Measurements from ENCODE around the gene PKP3. TPM values are rescaled to one million over a fixed set of nuclear protein-coding genes. Genes with fewer than 3 reads are reported as not detected.

The PKP3 gene
- total and polyA plus RNA-seq, 8 donors = 11.0 to 48.6 (median 13.9) TPM

GRCh38 chr11:365831-366230, 28.2 kb upstream of the PKP3 start:
- intact Hi-C loops (cut with DNase I) = no loop called here

GRCh38 chr11:367956-368413, 26.0 kb upstream of the PKP3 start:
- H3K27ac ChIP-seq = no peak overlapping the region
- no peak for ATAC-seq
- intact Hi-C loops (cut with DNase I) = no loop called here
- H3K4me1 ChIP-seq = peaks cover 0 to 6% of the 10 kb centered on the region in 2 donors
- H3K9me3 ChIP-seq = no peaks in the 10 kb centered on the region
- no peak overlapping the region for H3K4me3 ChIP-seq
- H3K27me3 ChIP-seq = peaks cover 22 to 76% of the 10 kb centered on the region in 2 donors
- TF ChIP-seq CTCF (IDR thresholded peaks at IDR 0.05) = no peak
- H3K36me3 ChIP-seq = no peaks in the 10 kb centered on the region
- DNase-seq = no peak

More at GRCh38 chr11:365831-366230, 28.2 kb upstream of the PKP3 start:
- H3K36me3 ChIP-seq = no peaks in the 10 kb centered on the region
- peaks cover 22 to 62% of the 10 kb centered on the region in 2 donors for H3K27me3 ChIP-seq
- no peak overlapping the region for H3K4me3 ChIP-seq
- peaks cover 0 to 6% of the 10 kb centered on the region in 2 donors for H3K4me1 ChIP-seq
- ATAC-seq (no peak), DNase-seq (no peak)
- no peak overlapping the region for H3K27ac ChIP-seq
- peaks cover 0 to 7% of the 10 kb centered on the region in 2 donors for H3K9me3 ChIP-seq
- TF ChIP-seq CTCF (IDR thresholded peaks at IDR 0.05) = no peak

- DNase-seq (peak in 1 of 4 donors; percentile 33), ATAC-seq (peak; percentile 12)
- TF ChIP-seq CTCF (IDR thresholded peaks at IDR 0.05) = no peak
- no peaks in the 10 kb centered on the region for H3K9me3 ChIP-seq
- H3K4me3 ChIP-seq = no peak overlapping the region
- intact Hi-C loops (cut with DNase I) = no loop called here
- H3K27ac ChIP-seq = no peak overlapping the region
- H3K36me3 ChIP-seq = no peaks in the 10 kb centered on the region
- H3K27me3 ChIP-seq = peaks cover 22 to 76% of the 10 kb centered on the region in 2 donors
- H3K4me1 ChIP-seq = peaks cover 0 to 6% of the 10 kb centered on the region in 2 donors
These were observed 25.3 kb upstream of the PKP3 start for GRCh38 chr11:368414-369335.

- Histone ChIP-seq H3K9me3 (no peaks in the 10 kb centered on the region), H3K27ac (no peak within 1 kb of the TSS), H3K36me3 (no peaks in the 10 kb centered on the region), H3K4me1 (peaks cover 0 to 6% of the 10 kb centered on the region in 2 donors), H3K27me3 (peaks cover 22 to 70% of the 10 kb centered on the region in 2 donors), H3K4me3 (no peak within 1 kb of the TSS)
- no peak for TF ChIP-seq CTCF (IDR thresholded peaks at IDR 0.05)
- DNase-seq (peak in 2 of 4 donors; percentile 55 to 72), ATAC-seq (peak; percentile 19)
- intact Hi-C loops (cut with DNase I) = no loop called here
These were observed 24.5 kb upstream of the PKP3 start, which contains the start of gene B4GALNT4 for GRCh38 chr11:369336-370018. TSS of gene B4GALNT4 (plus strand) at chr11:369499. CDS start at chr11:369804, 305 bp downstream.
